Measurements from ENCODE around the gene P3H1.

- TF ChIP-seq POLR2AphosphoS5 (IDR thresholded peaks at IDR 0.05): no peak
- TF ChIP-seq CTCF (IDR thresholded peaks at IDR 0.05): no peak
- no peak for TF ChIP-seq POLR2A (IDR thresholded peaks at IDR 0.05; ENCODE audit: low read depth)
- TF ChIP-seq EP300 (IDR thresholded peaks at IDR 0.05): no peak
Observed at GRCh38 chr1:42784547-42784945, 17.7 kb upstream of the P3H1 start.

Measured in esophagus muscularis mucosa (tissue), 4 donors.